GM21717 (cell line): ENCODE data around the gene SMOC2.
"Not testable (repeated sequence)": the region's sequence is repeated elsewhere in the genome, so short reads cannot be mapped to it uniquely, and the experiment has no call there.

Experiments used
- ATAC-seq: cut with Tn5 transposase; IDR thresholded peaks from one replicate; pipeline ENCODE4 v1.9.1; 2021; ENCODE audit warnings: mild to moderate bottlenecking, moderate library complexity; ENCODE audit not compliant: unreplicated experiment

The SMOC2 gene

GRCh38 chr6:168674595-168674994, 233.6 kb downstream of the SMOC2 start:
- ATAC-seq = no peak

- ATAC-seq = no peak
These were observed 234.4 kb downstream of the SMOC2 start for GRCh38 chr6:168675375-168675774.

DNA sequence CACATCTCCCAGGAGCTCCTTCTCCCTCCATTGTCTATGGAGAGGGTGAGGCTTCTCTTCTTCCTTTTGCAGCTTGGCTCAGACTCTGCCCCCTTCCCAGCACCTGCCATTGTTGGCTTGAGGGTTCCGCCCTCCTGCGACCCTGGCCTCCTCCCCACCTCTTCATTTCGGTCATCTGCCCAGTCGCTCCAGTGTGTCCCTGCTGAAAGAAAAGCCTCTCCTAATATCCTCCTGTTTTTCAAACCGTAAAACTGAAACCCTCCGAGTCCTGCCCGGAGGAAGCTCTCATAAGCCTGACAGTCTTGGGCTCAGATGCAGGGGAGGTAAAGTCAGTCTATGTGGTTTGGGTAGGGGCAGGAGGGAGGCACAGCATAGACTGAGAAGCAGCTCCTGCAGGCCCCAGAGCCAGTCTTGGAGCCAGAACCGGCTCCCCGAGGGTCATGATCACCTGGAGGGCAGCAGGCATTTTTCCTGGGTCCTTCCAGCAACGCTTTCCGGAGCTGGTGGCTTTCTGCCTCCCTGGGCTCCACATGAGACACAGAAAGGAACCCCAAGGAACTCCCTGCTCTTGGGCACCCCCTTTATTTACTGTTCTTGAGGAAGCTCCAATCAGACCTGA, 235.1 kb downstream of the SMOC2 start:
- no peak for ATAC-seq

GRCh38 chr6:168676552-168677322, 235.8 kb downstream of the SMOC2 start:
- ATAC-seq = no peak

- not testable (repeated sequence) for ATAC-seq
These were observed 236.4 kb downstream of the SMOC2 start for GRCh38 chr6:168677323-168677781.

- no peak for ATAC-seq
These were observed 237.1 kb downstream of the SMOC2 start for GRCh38 chr6:168678077-168678476.

DNA sequence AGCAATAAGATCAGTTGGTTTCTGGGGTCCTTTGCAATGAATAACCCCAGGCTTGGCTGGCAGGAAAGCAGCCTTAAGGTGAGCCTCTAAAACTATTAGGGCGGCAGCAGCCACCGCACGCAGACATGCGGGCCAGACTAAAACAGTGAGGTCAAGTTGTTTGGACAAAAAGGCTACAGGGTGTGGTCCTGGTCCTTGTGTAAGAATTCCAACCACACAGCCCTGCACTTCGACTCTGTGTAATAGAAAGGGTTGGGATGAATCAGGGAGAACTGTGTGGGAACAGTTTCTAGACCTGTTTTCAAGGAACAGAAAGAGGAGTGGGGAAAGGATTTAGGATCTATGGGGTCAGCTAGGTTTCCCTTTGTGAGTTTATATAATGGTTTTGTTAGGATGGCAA, 237.6 kb downstream of the SMOC2 start:
- ATAC-seq = no peak

DNA sequence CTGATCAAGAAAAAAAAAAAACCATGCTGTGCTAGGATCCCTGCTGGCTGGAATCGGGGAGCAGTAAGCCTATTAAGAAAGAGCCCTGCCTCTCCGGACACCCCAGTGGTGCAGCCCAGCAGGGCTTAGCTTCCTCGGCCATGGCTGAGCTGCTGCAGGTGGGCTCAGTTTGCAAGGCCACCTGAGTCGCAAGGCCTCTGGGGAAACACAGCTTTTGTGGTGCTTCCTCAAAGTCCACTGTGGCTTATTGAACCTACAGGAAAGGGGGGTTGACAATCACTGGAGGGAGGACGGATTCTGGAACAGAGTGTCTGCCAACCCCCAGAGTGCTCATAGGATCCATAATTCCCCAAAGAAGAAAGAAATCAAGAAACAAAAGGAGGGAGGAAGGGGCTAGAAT, 240.8 kb downstream of the SMOC2 start:
- no peak for ATAC-seq

DNA sequence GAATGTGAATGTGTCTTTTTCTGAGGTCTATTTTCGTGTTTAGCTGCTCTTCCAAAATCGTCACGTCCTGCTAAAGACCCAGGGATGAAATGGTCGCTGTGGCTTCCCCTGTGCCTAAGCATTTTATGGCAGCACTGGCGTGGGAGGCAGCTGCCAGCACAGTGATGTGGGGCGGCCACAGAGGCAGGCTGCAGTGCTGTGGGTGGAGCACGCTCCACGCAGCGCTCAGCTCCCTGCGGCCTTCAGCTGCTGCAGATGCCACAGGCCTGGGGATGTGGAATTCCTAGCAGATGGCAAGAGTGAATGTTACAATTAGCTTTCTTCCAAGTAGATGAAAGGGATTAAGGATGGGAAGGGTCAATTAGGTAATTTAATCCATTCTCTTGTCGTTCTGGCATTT, 242.6 kb downstream of the SMOC2 start:
- ATAC-seq = no peak

GRCh38 chr6:168684471-168684870, 243.5 kb downstream of the SMOC2 start:
- ATAC-seq = no peak

- no peak for ATAC-seq
These were observed 243.9 kb downstream of the SMOC2 start for GRCh38 chr6:168684906-168685305.

DNA sequence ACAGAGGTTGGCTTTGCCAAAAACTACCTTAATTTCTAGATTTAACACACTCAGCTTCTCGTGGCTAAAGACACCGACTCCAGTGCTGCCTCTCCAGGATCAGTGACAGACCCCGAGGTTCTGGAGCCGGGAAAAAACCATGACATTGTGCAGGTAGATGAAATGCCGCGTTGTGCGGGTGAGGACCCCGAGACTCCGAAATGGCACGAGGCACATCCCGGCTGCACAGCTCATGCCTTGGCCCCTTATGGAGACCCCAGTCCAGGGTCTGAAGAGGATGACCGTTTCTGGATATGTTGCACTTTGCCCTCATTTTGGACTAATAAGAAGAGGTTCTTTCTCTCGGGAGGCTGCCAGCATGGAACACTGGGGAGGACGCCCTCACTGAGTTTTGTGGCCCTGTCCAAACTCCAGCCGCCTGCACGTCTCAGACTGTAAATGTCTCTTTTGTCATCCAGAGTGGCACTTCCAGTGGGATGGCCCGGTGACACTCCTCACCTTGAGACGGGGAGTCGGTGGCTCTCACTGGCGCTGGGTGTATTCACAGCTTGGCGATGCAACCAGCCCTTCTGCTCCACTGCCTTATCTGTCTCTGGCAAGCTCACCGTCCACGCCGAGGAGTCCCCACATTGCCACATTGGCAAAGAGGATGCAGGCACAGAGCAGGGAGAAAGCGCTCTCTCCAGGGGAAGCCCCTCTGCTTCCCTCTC, 245.2 kb downstream of the SMOC2 start:
- ATAC-seq = no peak

DNA sequence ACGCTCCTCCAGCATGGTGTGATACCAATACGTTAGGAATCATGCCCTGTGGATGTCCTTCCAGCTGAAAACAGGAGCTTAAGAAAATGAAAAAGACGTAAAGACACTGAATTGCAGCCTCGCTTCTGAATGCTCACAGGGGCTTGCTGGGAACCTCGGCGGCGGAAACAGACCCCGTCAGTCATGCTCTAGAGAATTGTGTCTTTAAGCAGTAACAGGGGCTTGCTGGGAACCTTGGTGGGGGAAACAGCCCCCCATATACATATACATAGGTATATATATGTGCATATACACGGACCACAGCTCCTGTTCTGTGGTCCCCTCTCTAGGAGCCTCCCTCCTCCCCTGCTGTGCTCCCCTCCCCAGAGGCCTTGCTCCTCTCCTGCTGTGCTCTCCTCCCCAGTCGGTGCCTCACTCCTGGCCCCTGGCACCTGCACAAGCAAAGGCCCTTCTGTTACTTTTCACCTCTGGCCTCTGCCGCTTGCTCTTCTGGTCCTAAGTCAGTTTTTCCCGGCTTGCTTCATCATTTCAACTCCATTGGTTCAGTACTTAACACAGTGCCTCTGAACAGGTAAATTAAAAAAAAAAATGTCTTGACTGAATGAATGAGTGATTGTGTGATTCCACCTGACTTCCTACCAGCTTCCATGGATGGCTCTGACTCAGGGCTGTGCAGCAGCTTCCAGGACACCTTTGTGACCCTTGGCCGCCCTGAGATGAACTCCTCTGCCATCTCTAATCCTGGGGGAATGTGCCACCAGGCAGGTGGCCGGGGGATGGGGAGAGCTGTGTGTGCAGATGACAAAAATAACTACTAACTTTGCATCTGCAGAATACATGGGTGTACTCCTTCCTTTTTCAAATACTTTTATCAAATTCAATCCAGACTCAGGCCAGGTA, 246.1 kb downstream of the SMOC2 start:
- ATAC-seq = no peak

DNA sequence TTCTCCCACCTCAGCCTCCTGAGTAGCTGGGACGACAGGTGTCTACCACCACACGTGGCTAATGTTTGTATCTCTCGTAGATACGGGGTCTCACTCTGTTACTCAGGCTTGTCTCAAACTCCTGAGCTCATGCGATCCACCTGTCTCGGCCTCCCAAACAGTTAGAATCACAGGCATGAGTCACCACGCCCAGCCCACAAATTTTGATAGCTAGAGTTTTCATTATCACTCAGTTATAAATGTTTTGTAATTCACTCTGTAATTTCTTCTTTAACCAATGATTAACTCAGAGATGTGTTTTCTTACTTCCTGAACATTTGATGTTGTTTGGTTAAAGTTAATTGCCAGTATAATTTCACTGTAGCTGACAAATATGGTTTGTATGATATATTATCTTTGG, 249.3 kb downstream of the SMOC2 start:
- no peak for ATAC-seq

DNA sequence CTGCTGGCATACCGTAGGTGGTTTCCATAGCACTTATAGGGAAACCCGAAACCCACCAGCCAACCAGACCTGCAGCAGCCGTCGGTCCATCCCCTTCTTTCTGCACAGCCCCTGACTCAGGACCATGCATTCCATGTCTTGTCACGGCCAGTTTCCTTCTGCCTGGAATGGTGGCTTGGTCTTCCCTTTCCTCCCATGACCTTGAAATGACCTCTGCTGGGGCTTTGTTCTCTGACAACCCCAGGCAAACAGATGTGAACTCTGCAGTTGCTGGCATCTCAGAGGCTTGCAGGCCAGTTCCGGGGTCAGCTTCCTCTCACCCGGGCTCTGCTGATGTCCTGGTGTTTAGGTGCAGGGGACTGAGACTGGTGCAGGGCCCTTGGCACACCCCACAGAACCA, 250.8 kb downstream of the SMOC2 start:
- no peak for ATAC-seq

DNA sequence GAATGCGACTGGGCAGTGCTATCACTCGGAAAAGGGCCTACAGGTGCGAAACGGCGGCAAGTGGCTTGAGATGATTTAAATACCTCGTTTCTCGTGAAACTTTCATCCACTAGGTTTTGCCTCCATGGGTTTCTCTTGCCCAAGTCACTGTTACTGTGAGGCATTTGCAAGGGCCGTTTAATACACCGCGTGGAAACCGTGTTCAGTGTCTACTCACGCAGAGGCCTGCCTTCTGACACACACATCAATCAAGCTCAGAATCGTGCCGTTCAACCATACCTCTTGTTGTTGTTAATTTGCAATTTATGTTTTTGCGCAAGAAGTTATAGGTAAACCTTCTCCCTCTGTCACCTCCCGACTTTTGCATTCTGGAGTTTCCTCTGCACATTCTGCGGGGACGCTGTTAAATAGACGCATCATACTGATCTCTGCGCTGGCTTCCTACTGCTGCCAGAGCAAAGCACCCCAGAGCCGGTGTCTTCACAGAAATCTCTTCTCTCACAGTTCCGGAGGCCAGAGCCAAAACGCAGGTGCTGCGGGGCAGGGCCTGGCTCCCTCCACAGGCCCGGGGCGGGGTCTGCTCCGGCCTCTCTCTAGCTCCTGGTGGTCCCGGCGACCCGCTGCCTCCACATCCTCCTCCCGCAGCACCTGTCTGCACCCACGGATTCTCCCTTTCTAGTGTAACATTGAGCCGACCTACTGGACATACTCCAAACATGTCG, 251.4 kb downstream of the SMOC2 start:
- no peak for ATAC-seq

GRCh38 chr6:168692915-168693257, 251.9 kb downstream of the SMOC2 start:
- not testable (repeated sequence) for ATAC-seq

DNA sequence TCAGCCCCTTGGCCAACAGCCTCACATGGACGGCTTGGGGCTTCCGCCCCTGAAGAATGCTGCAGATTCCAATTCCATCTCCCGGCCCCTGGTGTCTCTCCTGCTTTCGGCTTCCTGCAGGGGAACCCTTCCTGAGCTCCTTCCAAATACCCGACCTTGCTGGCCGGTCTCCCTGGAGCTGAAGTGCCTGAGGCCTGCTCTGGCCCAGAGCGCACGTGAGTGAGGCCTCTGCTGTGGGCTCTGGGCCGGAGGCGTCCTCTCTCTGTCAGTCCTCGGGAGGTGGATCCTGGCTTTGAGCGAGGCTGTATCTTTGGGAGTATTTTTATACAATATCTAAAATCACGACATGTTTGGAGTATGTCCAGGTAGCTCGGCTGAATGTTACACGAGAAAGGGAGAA, 253.8 kb downstream of the SMOC2 start:
- ATAC-seq = not testable (repeated sequence)

- no peak for ATAC-seq
These were observed 254.7 kb downstream of the SMOC2 start for GRCh38 chr6:168695701-168696100.

GRCh38 chr6:168698923-168699322, 257.9 kb downstream of the SMOC2 start:
- no peak for ATAC-seq
